ENCODE results near the gene FASN.

DNA sequence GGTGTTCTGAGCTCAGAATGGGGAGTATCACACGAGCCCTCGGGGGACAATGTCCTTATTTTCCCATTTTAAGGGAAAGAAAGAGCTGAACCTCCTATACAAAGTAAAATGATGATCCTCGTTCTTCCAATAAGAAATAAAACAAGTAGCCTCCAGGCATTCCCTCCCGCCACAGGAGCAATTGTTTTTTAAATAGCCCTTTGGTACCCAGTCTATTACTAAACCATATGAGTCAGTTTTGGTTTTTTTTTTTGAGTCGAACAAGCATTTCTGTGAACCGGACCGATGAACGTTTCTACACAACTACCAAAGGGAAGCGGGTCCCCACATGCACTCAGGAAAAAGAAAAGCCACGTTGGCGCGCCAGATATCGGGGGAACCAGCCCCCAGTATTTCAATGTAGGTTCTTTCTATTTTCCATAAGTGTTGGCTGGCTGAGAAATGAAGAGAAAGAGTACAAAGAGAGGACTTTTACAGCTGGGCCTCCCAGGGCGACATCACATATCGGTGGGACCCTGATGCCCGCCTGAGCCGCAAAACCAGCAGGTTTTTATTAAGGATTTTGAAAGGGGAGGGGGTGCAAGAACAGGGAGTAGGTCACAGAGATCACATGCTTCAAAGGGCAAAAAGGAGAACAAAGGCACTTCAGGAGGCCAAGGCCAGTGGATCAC is 56.8 kb downstream of the FASN start:
- TF ChIP-seq POLR2AphosphoS5 (IDR thresholded peaks at IDR 0.05; ENCODE audit: borderline replicate concordance, low read depth, low read length) (no peak), EZH2 (IDR thresholded peaks at IDR 0.05) (no peak), FOXP2 (optimal IDR thresholded peaks at IDR 0.05; ENCODE audit: control extremely low read depth, extremely low read length, insufficient read depth) (no peak)
